HEK293 (cell line): ENCODE results near the gene SRRM5.

Source experiments
- CTCF ChIA-PET: fragments of 350-600 bp; formaldehyde crosslinking; extraction: SDS; loops from one replicate; lab custom pipeline; 2021; ENCODE audit warnings: antibody characterized with exemption; lab: Yijun Ruan, JAX
- POLR2A ChIA-PET: fragments of 300-600 bp; formaldehyde crosslinking; extraction: SDS; loops from one replicate; lab custom pipeline; 2020; ENCODE audit warnings: antibody characterized with exemption, inconsistent platforms; lab: Yijun Ruan, JAX
- H3K27ac ChIP-seq: fragments of 200-500 bp; sonication (Bioruptor generic); 2 replicates; pipeline ENCODE4 v1.5.1; 2014; ENCODE audit warnings: low read depth, low read length, control low read depth, inconsistent platforms; ENCODE audit errors: extremely low read depth
- H3K36me3 ChIP-seq, 2 experiments: fragments of 200-500 bp in 1 of 2; sonication (Bioruptor generic) in 1 of 2; 1 replicate in 1 of 2; 2 replicates in 1 of 2; pipeline ENCODE4 v1.5.1; 2014 to 2017; ENCODE audit warnings: inconsistent platforms in 2 of 2, low read length in 2 of 2; ENCODE audit not compliant: control insufficient read depth in 2 of 2, insufficient read depth in 1 of 2
- H3K4me1 ChIP-seq: fragments of 200-500 bp; sonication (Bioruptor generic); 2 replicates; pipeline ENCODE4 v1.5.1; 2014; ENCODE audit warnings: mild to moderate bottlenecking, low read length, inconsistent platforms; ENCODE audit not compliant: control insufficient read depth, insufficient read depth
- H3K4me3 ChIP-seq: 2 replicates; pipeline ENCODE4 v1.5.1; 2011; ENCODE audit warnings: low read depth, mild to moderate bottlenecking, control low read depth, low read length, moderate library complexity
- H3K9me3 ChIP-seq: fragments of 200-500 bp; sonication (Bioruptor generic); 2 replicates; pipeline ENCODE4 v1.5.1; 2014; ENCODE audit warnings: low read depth, low read length, inconsistent platforms; ENCODE audit not compliant: control insufficient read depth, insufficient read depth
- BCL11A ChIP-seq: fragments of 450-650 bp; formaldehyde crosslinking; IDR thresholded peaks from 2 replicates; pipeline ENCODE4 v1.5.1; 2016; ENCODE audit warnings: low read depth, missing biosample characterization, missing genetic modification characterization
- GFI1B ChIP-seq: fragments of 450-650 bp; formaldehyde crosslinking; IDR thresholded peaks from 2 replicates; pipeline ENCODE4 v1.5.1; 2016; ENCODE audit warnings: missing biosample characterization, missing genetic modification characterization
- KLF8 ChIP-seq: fragments of 450-650 bp; formaldehyde crosslinking; IDR thresholded peaks from 2 replicates; pipeline ENCODE4 v1.5.1; 2016; ENCODE audit warnings: missing biosample characterization, missing genetic modification characterization
- PRDM10 ChIP-seq: fragments of 450-650 bp; formaldehyde crosslinking; IDR thresholded peaks from 2 replicates; pipeline ENCODE4 v1.5.1; 2016; ENCODE audit warnings: missing biosample characterization, missing genetic modification characterization
- PRDM2 ChIP-seq: fragments of 450-650 bp; formaldehyde crosslinking; IDR thresholded peaks from 2 replicates; pipeline ENCODE4 v1.5.1; 2016; ENCODE audit warnings: missing biosample characterization, missing genetic modification characterization, borderline replicate concordance
- ZBTB11 ChIP-seq: fragments of 450-650 bp; formaldehyde crosslinking; conservative IDR thresholded peaks from 2 replicates; pipeline ENCODE4 v1.5.1; 2016; ENCODE audit warnings: low read depth, missing biosample characterization, missing genetic modification characterization
- ZNF26 ChIP-seq: fragments of 450-650 bp; formaldehyde crosslinking; IDR thresholded peaks from 2 replicates; pipeline ENCODE4 v1.5.1; 2016; ENCODE audit warnings: missing biosample characterization, missing genetic modification characterization
- ZNF354C ChIP-seq: fragments of 450-650 bp; formaldehyde crosslinking; IDR thresholded peaks from 2 replicates; pipeline ENCODE4 v1.5.1; 2016; ENCODE audit warnings: missing biosample characterization, missing genetic modification characterization, low read depth, borderline replicate concordance
- ZNF510 ChIP-seq: fragments of 450-650 bp; formaldehyde crosslinking; IDR thresholded peaks from 2 replicates; pipeline ENCODE4 v1.5.1; 2018; ENCODE audit warnings: mild to moderate bottlenecking, missing genetic modification characterization, missing biosample characterization; ENCODE audit not compliant: insufficient replicate concordance
- ZNF623 ChIP-seq: fragments of 450-650 bp; formaldehyde crosslinking; IDR thresholded peaks from 2 replicates; pipeline ENCODE4 v1.5.1; 2016; ENCODE audit warnings: missing biosample characterization, missing genetic modification characterization
- ZNF664 ChIP-seq: fragments of 450-650 bp; formaldehyde crosslinking; IDR thresholded peaks from 2 replicates; pipeline ENCODE4 v1.5.1; 2016; ENCODE audit warnings: missing biosample characterization, missing genetic modification characterization
- ZNF792 ChIP-seq: fragments of 450-650 bp; formaldehyde crosslinking; IDR thresholded peaks from 2 replicates; pipeline ENCODE4 v1.5.1; 2016; ENCODE audit warnings: missing biosample characterization, missing genetic modification characterization
- ZNF830 ChIP-seq: fragments of 450-650 bp; IDR thresholded peaks from 2 replicates; pipeline ENCODE4 v1.5.0; 2018; ENCODE audit warnings: missing biosample characterization, missing genetic modification characterization, low read depth, mild to moderate bottlenecking, moderate library complexity
- ZSCAN4 ChIP-seq: fragments of 450-650 bp; formaldehyde crosslinking; IDR thresholded peaks from 2 replicates; pipeline ENCODE4 v1.5.1; 2017; ENCODE audit warnings: missing biosample characterization, missing genetic modification characterization

SRRM5 gene

GRCh38 chr19:43575156-43575950, 36.5 kb upstream of the SRRM5 start, which contains the start of the genes PINLYP and XRCC1 (continued):
- TF ChIP-seq ZBTB11 (tag by site-specific recombination) (peak; percentile 73), BCL11A (tag by site-specific recombination) (no peak), ZNF623 (tag by site-specific recombination) (peak; percentile 39)

- Histone ChIP-seq H3K4me1 (peaks cover 33% of the 10 kb centered on the region), H3K4me3 (peak overlapping the region; percentile 16), H3K9me3 (no peaks in the 10 kb centered on the region), H3K27ac (peak overlapping the region; percentile 54; the same call in 1 of the 2 replicates), H3K36me3 (peaks cover 14 to 27% of the 10 kb centered on the region in 2 experiments)
- CTCF ChIA-PET: interaction anchor here (1.0 kb wide), 1 partner anchor 129 kb away, joined by 3 read pairs; no protein-coding TSS in a partner anchor
- POLR2A ChIA-PET: interaction anchor here (1.6 to 2.9 kb wide), 2 partner anchors 13 to 20 kb away, joined by 4 to 23 read pairs; partner anchors contain the start of genes IRGQ and ZNF576
- TF ChIP-seq ZNF792 (tag by site-specific recombination) (no peak), KLF8 (no peak), ZNF26 (tag by site-specific recombination) (no peak), ZSCAN4 (no peak), ZNF510 (no peak), ZNF354C (tag by site-specific recombination) (no peak), ZNF830 (tag by site-specific recombination) (no peak), PRDM10 (tag by site-specific recombination) (0 out of 2 replicates have a peak, but pooled peaks have one; percentile 4), GFI1B (tag by site-specific recombination) (no peak), ZNF664 (tag by site-specific recombination) (peak; percentile 15; the same call in 1 of the 2 replicates), PRDM2 (tag by site-specific recombination) (no peak)
Observed at GRCh38 chr19:43575955-43576878, 35.7 kb upstream of the SRRM5 start.
